Stomach (tissue), 9 donors: Measurements from ENCODE around the gene LCP1. TPM values are rescaled to one million over a fixed set of nuclear protein-coding genes. Genes with fewer than 3 reads are reported as not detected.

Experiments used
- DNase-seq, 2 donors: peaks; one replicate each; pipeline versions ENCODE4 v3.0.0 to v3.0.0-alpha.2; 2013 to 2019
- H3K27ac ChIP-seq, 5 donors: fragments of 200-600 bp in 4 of 5; sonication (generic) in 4 of 5; one replicate each; pipeline ENCODE4 v1.5.1; 2013 to 2019; ENCODE audit warnings: mild to moderate bottlenecking in 1 of 5, moderate library complexity in 1 of 5
- H3K27me3 ChIP-seq, 3 donors: fragments of 200-600 bp; sonication (generic); one replicate each; pipeline ENCODE4 v1.5.1; 2017 to 2019; ENCODE audit warnings: mixed run types in 1 of 3
- H3K36me3 ChIP-seq, 4 donors: fragments of 200-600 bp; sonication (generic); 1 replicate in 3 of 4; 2 replicates in 1 of 4; pipeline ENCODE4 v1.5.1; 2016 to 2019
- H3K4me1 ChIP-seq, 4 donors: fragments of 200-600 bp; sonication (generic); one replicate each; pipeline ENCODE4 v1.5.1; 2016 to 2019
- H3K4me3 ChIP-seq, 4 donors: fragments of 200-600 bp; sonication (generic) in 3 of 4; one replicate each; pipeline ENCODE4 v1.5.1; 2016 to 2019; ENCODE audit warnings: mild to moderate bottlenecking in 1 of 4
- H3K9me3 ChIP-seq, 4 donors: fragments of 200-600 bp; sonication (generic); one replicate each; pipeline ENCODE4 v1.5.1; 2016 to 2019
- CTCF ChIP-seq, 7 experiments: fragments of 450-650 bp in 4 of 7; fragments of 200-600 bp in 3 of 7; sonication (generic) in 3 of 7; IDR thresholded peaks; one replicate each; pipeline ENCODE4 v1.5.1; 2016 to 2019; ENCODE audit warnings: antibody characterized with exemption in 7 of 7, control low read depth in 2 of 7, mild to moderate bottlenecking in 1 of 7
- EP300 ChIP-seq: sonication (generic); formaldehyde crosslinking; IDR thresholded peaks from one replicate; pipeline ENCODE4 v1.6.1; 2017; ENCODE audit warnings: antibody characterized with exemption
- POLR2A ChIP-seq, 4 donors: fragments of 450-650 bp; IDR thresholded peaks; one replicate each; pipeline ENCODE4 v1.6.1; 2016; ENCODE audit warnings: antibody characterized with exemption in 4 of 4, control low read depth in 2 of 4, mild to moderate bottlenecking in 1 of 4, moderate library complexity in 1 of 4
- POLR2AphosphoS5 ChIP-seq, 3 donors: sonication (generic); formaldehyde crosslinking; IDR thresholded peaks; one replicate each; pipeline ENCODE4 v1.6.1; 2016; ENCODE audit warnings: antibody characterized with exemption in 3 of 3
- WGBS, 5 donors: extraction: QIAGEN DNeasy Blood & Tissue Kit in 3 of 5; methylation state at CpG; one replicate each; pipeline versions ENCODE4 v1.1.5 to v1.1.7; 2013 to 2018; 5-methylcytosine and 5-hydroxymethylcytosine counted together
- intact Hi-C: fragments of 100-400 bp; cut with DNase I; formaldehyde crosslinking; loops from one replicate; pipeline ENCODE4 v1.15.1; 2023; ENCODE audit warnings: low total_unique reads
- polyA plus RNA-seq, 3 donors: library from polyadenylated mRNA; stranded (reverse); fragments of 200-250 nt; gene quantifications; one replicate each; pipeline ENCODE4 v1.2.3, GENCODE V29; 2013
- total RNA-seq, 5 donors: library from RNA; depleted of rRNA; stranded (reverse); fragments of >200 nt; gene quantifications; one replicate each; pipeline versions ENCODE4 v1.1.0 to v1.2.3, GENCODE V29; 2014 to 2016
- donor health status: healthy with polysubstance abuse.
- donor health status: Bipolar disorder and iron deficiency.
- donor health status: healthy.

Gene LCP1
- total and polyA plus RNA-seq, 8 donors, result 10.6 to 44.6 (median 20.0) TPM; not detected in 1

GRCh38 chr13:46088821-46089562 lies 93.0 kb downstream of the LCP1 start:
- peaks cover 0 to 5% (median 3%) of the 10 kb centered on the region in 3 donors for H3K27me3 ChIP-seq
- H3K4me1 ChIP-seq, result no peaks in the 10 kb centered on the region
- TF ChIP-seq CTCF (IDR thresholded peaks at IDR 0.05) (no peak), POLR2AphosphoS5 (IDR thresholded peaks at IDR 0.05) (no peak), EP300 (no peak), POLR2A (IDR thresholded peaks at IDR 0.05) (no peak)
- DNase-seq, result no peak
- H3K4me3 ChIP-seq, result no peak overlapping the region
- 73 to 84% (median 78%) methylated on average over 4 to 5 of the region's 5 CpGs for WGBS, 5 donors
- intact Hi-C loops, result no loop called here
- no peak overlapping the region for H3K27ac ChIP-seq
- no peaks in the 10 kb centered on the region for H3K9me3 ChIP-seq
- no peaks in the 10 kb centered on the region for H3K36me3 ChIP-seq

DNA sequence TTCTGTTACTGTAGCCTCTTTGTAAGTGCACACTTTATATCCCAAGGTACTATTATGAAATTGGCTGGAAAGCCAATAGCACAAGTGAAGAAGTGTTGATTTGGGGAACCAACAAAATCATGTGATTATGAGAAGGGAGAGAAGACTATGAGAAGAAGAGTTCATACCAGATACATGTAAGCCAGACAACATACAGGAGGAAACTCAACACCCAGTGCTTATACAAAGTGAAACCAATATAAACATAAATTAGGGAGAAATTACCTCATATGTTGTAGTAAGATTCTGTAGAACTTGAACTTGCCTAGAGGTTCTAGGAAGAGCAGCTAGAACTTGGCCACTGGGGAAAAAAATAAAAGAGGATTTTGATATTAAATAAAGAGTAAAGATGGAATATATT lies 94.5 kb downstream of the LCP1 start:
- H3K9me3 ChIP-seq, result no peaks in the 10 kb centered on the region
- intact Hi-C loops, result no loop called here
- no peak for DNase-seq

DNA sequence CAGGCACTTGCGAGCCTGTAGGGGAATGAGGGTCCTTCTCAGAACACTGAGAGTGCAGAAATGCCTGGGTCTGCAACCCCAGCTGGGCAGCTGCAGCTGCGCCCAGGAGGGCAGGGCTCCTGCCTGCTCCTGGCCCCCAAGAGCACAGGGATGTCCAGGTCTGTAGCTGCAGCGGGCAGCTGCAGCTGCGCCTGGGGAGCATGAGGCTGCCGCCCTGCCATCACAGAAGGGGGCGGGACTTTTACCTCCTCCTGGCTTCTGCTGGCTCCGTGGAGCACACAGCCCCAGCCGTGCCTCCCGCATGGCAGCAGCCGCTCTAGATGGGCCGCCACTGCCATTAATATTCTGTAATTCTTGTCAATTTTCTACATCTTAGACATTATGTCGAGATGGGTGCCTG lies 95.0 kb downstream of the LCP1 start:
- Histone ChIP-seq H3K36me3 (no peaks in the 10 kb centered on the region), H3K4me1 (no peaks in the 10 kb centered on the region), H3K27ac (no peak overlapping the region), H3K9me3 (no peaks in the 10 kb centered on the region), H3K4me3 (no peak overlapping the region), H3K27me3 (peaks cover 0 to 5% (median 3%) of the 10 kb centered on the region in 3 donors)
- intact Hi-C loops, result no loop called here
- no peak for TF ChIP-seq POLR2AphosphoS5 (IDR thresholded peaks at IDR 0.05)
- TF ChIP-seq POLR2A (IDR thresholded peaks at IDR 0.05), result no peak
- no peak for TF ChIP-seq CTCF (IDR thresholded peaks at IDR 0.05)
- no peak for TF ChIP-seq EP300
- 89 to 94% (median 92%) methylated on average over 11 to 12 of the region's 12 CpGs for WGBS, 5 donors
- no peak for DNase-seq

More for the DNA sequence above, 94.5 kb downstream of the LCP1 start:
- TF ChIP-seq CTCF (IDR thresholded peaks at IDR 0.05) (no peak), EP300 (no peak)
- H3K4me3 ChIP-seq, result no peak overlapping the region
- peaks cover 0 to 5% (median 3%) of the 10 kb centered on the region in 3 donors for H3K27me3 ChIP-seq
- H3K4me1 ChIP-seq, result no peaks in the 10 kb centered on the region
- no peak overlapping the region for H3K27ac ChIP-seq
- H3K36me3 ChIP-seq, result no peaks in the 10 kb centered on the region

GRCh38 chr13:46086421-46086922 lies 95.5 kb downstream of the LCP1 start:
- Histone ChIP-seq H3K4me1 (no peaks in the 10 kb centered on the region), H3K9me3 (no peaks in the 10 kb centered on the region), H3K36me3 (no peaks in the 10 kb centered on the region), H3K27me3 (peaks cover 0 to 5% (median 3%) of the 10 kb centered on the region in 3 donors), H3K27ac (no peak overlapping the region), H3K4me3 (no peak overlapping the region)
- TF ChIP-seq CTCF (IDR thresholded peaks at IDR 0.05), result no peak
- TF ChIP-seq POLR2AphosphoS5 (IDR thresholded peaks at IDR 0.05), result no peak
- no peak for TF ChIP-seq EP300
- no peak for TF ChIP-seq POLR2A (IDR thresholded peaks at IDR 0.05)
- intact Hi-C loops, result no loop called here
- WGBS, 5 donors, result 83 to 92% (median 84%) methylated on average over 9 to 12 of the region's 12 CpGs
- no peak for DNase-seq
